Heart left ventricle (tissue), 13 donors: ENCODE measurements around the gene TMEM165.

Experiments used
- CTCF ChIP-seq, 12 donors: fragments of 200-600 bp; sonication (generic) in 4 of 12; IDR thresholded peaks; one replicate each; pipeline versions ENCODE4 v1.5.0 to v1.8.0; 2018 to 2022; ENCODE audit warnings: antibody characterized with exemption in 12 of 12, mild to moderate bottlenecking in 5 of 12
- POLR2A ChIP-seq, 2 donors: fragments of 450-650 bp; IDR thresholded peaks; one replicate each; pipeline ENCODE4 v1.6.1; 2017; ENCODE audit warnings: antibody characterized with exemption in 2 of 2, mild to moderate bottlenecking in 2 of 2, moderate library complexity in 2 of 2
- donor health status: ischemic (EF 13 %, LVEDD 7.1; RV severe dilation, severe dysfunction).
- donor health status: DM: no; HTN: yes; CAD: no.
- donor health status: DM: no; HTN: no; CAD: no.
- donor health status: ischemic (EF 25% LVEDD 6.9; RV normal size, moderate dysfunction).
- donor health status: ischemic (EF 25% LVEDD 5.7; RV mildly dilated, moderate dysfunction).
- donor health status: ischemic (EF 35%, LVEDD 5.7; RV mildly dilated, moderate dysfunction).
- donor health status: nonischemic (EF 11% LVEDD 7.7; RV severe dilation, severe dysfunction).
- donor health status: DM: yes; HTN: yes; CAD: no.
- donor health status: PGD.
- donor health status: ischemic (EF 29% LVEDD 5.4; RV normal size, mild dysfunction).
- donor health status: nonischemic (EF 23%, LVEDD 6.1; RV moderate dilation, normal function).

GRCh38 chr4:55447831-55448230 lies 52.1 kb downstream of the TMEM165 start:
- no peak for TF ChIP-seq CTCF (IDR thresholded peaks at IDR 0.05)
- TF ChIP-seq POLR2A (IDR thresholded peaks at IDR 0.05), result no peak
